HK-2 (cell line): ENCODE results near the gene AMMECR1L.

Source experiments
- DNase-seq: peaks from one replicate; pipeline ENCODE4 v3.0.0-alpha.2; 2018; ENCODE audit not compliant: unreplicated experiment

Gene AMMECR1L

GRCh38 chr2:127887082-127887775 lies 1.5 kb upstream of the AMMECR1L start:
- DNase-seq: no peak

GRCh38 chr2:127886593-127886935 lies 808 bp upstream of the AMMECR1L start:
- peak; percentile 18 for DNase-seq

DNA sequence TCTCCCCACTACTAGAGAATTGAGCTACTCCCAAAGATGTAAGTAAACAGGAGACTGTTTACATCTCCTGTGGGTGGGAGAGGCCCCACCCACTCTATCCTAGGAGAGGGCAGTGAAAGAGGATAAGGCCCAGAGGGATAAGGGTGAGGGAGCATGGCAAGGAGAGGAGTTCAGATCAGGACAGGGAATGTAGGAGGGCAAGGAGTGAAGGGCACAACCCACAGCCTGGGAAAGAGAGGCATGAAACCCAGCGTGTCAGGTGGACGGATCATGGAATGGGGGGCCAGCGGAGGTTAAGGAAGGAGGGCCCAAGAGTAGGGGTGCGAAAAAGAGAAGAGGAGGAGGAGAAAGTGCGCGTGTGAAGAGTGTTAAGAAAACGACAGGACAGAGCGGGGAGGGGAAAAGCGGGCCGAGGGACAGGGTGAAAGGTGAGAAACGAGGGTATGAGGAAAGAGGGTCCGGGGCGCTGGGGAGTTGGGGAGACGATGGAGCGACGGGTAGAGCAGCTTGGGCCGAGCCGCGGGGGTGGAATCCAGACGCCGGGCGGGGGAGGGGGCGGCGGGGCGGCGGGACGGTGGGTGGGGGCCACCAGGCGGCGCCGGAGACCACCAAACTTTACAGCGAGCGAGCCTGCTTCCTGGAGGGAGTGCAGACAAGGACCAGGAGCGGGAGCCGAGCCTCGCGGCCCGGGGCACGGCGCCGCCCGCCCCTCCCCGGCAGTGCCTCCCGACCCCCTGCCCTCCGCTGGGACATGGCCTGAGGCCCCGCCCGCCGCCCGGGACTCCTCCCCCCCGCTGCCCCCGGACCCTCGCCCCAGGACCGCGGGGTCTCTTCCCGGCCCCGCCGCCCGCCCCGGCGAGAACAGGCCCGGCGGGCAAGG lies 655 bp downstream of the AMMECR1L start:
- peak; percentile 32 for DNase-seq

- DNase-seq: no peak
These were observed 1.3 kb downstream of the AMMECR1L start for GRCh38 chr2:127884436-127884835.

- no peak for DNase-seq
These were observed 5.9 kb downstream of the AMMECR1L start for GRCh38 chr2:127879899-127880298.

- no peak for DNase-seq
These were observed 8.1 kb downstream of the AMMECR1L start for GRCh38 chr2:127877626-127878025.

DNA sequence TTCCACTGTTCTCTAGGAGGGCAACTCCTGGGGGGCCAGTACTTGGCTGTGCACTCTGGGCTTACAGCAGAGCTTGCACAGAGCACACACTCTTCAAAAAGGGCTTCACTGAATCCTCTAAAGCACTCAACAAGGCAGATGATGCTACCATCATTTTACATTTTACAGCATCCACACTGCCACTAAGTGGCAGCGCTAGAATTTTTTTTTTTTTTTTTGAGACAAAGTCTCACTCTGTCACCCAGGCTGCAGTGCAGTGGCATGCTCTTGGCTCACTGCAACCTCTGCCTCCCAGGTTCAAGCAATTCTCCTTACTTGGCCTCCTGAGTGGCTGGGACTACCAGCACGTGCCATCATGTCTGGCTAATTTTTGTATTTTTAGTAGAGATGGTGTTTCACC lies 8.6 kb downstream of the AMMECR1L start:
- no peak for DNase-seq

DNA sequence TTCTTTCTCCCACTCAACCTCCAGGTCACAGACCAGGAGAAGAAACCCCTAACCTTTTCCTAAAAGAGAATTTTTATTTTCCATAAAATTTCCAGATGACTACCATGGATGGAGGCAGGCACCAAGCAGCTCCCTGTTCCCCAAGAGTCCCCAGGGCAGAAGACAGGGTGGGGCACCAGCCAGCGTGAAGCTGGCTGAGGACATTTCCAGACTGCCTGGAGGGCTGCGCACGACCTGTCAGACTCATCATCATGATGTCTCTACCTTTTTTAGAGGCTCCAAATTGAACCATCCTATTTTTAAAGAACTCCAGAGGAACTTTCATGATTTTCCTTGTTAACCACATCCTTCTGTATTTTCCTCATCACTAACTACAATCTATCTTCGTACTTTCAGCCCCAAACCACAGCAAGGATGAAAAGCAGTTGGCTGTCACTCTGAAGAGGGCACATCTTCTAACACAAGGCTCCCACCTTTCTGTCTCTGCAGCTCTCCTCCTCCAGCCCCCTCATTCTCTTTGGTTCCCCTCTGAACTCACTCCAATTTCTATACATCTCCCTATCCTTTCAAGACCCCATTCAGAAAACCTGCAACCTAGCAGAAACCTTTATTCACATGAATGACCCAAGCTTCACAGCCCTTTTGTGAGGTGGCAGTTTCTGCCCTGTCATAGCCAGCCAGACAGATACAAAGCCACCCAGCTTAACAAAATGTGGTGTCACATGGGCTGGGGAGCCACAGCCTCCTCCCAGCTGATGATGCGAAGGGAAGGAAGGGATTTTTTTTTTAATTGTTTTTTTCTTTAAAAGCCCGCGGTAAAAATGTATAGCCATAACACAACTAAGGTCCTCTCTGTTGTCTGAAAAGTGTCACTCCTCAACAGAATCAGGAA lies 11.1 kb downstream of the AMMECR1L start:
- no peak for DNase-seq

GRCh38 chr2:127873707-127874303 lies 12.0 kb downstream of the AMMECR1L start:
- no peak for DNase-seq

- no peak for DNase-seq
These were observed 13.4 kb downstream of the AMMECR1L start for GRCh38 chr2:127872354-127872753.

- no peak for DNase-seq
These were observed 19.8 kb downstream of the AMMECR1L start for GRCh38 chr2:127865926-127866325.

DNA sequence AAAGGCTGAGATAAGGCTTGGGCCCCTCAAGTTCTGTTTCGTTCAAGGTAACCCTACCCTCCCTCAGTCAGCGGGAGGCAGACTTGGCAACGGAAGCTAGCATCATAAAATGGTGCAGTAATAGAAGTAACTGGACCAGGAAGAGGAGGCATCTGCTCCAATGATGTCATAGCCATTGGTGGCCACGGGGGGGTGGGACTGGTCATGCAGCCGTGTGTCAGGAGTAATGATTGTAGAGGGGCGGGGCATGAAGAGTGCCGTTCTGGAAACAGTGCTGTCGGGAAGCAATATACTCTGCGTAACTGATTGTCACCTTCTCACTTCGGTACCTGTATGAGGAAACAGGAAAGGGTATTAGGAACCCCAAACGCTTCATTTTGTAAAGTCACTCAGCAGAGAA lies 20.9 kb downstream of the AMMECR1L start:
- DNase-seq: no peak

GRCh38 chr2:127862228-127862627 lies 23.5 kb downstream of the AMMECR1L start:
- no peak for DNase-seq

GRCh38 chr2:127860130-127860529 lies 25.6 kb downstream of the AMMECR1L start:
- DNase-seq: no peak

DNA sequence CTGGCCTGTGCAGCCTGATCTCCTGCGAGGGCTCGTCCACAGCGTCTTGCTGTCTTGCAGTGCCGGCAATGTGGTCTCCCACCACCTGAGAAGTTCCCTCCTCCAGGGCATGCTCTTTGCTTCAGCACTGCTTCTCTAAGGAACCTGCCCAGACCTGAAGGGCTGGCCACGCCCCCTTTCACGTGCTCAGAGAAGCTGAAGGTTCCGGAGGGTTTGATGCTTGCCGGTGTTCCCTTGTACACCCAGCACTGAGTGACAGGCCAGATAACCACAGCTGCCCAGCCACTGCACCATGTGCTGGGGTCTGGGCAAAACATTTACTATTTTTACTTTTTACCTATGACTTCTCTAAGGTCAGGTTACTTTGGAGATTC lies 26.1 kb downstream of the AMMECR1L start:
- no peak for DNase-seq

- DNase-seq: peak; percentile 22
These were observed 28.4 kb downstream of the AMMECR1L start for GRCh38 chr2:127857265-127857808.

DNA sequence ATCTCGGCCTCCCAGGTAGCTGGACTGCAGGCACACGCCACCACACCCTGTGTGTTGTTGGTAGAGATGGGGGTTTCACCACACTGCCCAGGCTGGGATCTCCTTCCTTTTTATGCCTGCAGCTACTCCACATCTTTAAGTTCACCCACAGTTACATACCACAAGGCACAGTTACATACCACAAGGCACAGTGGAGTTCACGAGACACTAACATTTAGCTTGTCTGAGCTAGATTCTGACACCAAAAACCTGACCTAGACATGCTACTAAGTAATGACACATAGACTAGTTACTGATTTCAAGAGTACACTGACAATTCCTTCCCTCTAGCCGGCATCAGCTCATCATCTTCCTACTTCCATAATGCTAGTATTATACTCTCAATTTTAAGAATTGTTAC lies 32.1 kb downstream of the AMMECR1L start:
- no peak for DNase-seq

- no peak for DNase-seq
These were observed 33.4 kb downstream of the AMMECR1L start for GRCh38 chr2:127852388-127852787.

DNA sequence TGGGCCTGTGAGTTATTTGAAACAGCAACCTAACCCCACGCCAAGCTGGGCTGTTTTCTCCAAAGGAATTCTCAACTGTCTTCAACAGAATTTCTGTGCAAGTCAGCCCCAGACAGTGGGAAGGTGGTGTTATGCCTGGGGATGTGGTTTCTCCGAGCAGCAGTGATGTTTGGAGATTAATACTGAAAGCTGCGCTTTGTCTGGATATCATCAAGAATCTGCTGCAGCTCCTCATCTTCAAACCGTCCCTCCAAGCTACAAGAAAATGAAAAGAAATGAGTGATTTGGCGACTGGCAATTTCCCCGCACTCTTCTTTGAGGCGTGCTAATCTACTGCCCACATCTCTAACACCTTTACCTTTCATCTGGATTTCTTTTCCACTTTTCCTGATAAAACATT lies 37.8 kb downstream of the AMMECR1L start:
- DNase-seq: no peak

DNA sequence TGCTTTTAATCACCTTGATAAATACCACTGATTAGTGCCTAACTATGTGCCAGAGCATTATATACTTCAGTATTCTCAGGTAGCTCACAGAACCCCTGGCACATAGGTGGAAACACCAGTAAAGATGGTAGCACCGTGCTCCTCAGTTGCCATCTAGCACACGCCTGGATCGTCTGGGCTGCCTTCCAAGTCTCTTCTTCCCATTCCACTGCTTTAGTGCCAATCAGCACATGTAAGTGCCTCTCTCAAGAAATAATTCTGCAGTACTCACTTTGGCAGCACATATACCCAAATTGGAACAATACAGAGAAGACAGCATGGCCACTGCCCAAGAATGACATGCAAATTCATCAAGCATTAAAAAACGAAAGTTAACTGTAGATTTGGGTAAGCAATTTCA lies 40.8 kb downstream of the AMMECR1L start:
- no peak for DNase-seq

- no peak for DNase-seq
These were observed 42.1 kb downstream of the AMMECR1L start for GRCh38 chr2:127843677-127844076.
